Astrocyte of the spinal cord (primary cell): Measurements from ENCODE around the gene MCF2.
"Not testable (repeated sequence)": the region's sequence is repeated elsewhere in the genome, so short reads cannot be mapped to it uniquely, and the experiment has no call there.

Experiments
- DNase-seq: peaks from one replicate; pipeline ENCODE4 v3.0.0; 2011; ENCODE audit warnings: low read depth, low spot score
- H3K4me3 ChIP-seq: 2 replicates; pipeline ENCODE4 v1.5.1; 2011; ENCODE audit warnings: low read depth, mild to moderate bottlenecking, low read length, moderate library complexity
- CTCF ChIP-seq: IDR thresholded peaks from 2 replicates; pipeline ENCODE4 v1.5.1; 2012; ENCODE audit warnings: low read depth, mild to moderate bottlenecking, low read length, inconsistent platforms
- in situ Hi-C: cut with HindIII; loops from 2 replicates; pipeline ENCODE4 v1.10.0; 2017; ENCODE audit warnings: low sequenced_read_pairs

MCF2 gene

GRCh38 chrX:139692506-139692849, 15.5 kb downstream of the MCF2 start:
- H3K4me3 ChIP-seq: peak overlapping the region; percentile 16
- peak; percentile 1 for DNase-seq
- no peak for TF ChIP-seq CTCF

GRCh38 chrX:139691843-139692505, 16.0 kb downstream of the MCF2 start:
- in situ Hi-C loops: no loop called here
- peak; percentile 1 for DNase-seq
- peak overlapping the region; percentile 25 for H3K4me3 ChIP-seq
- no peak for TF ChIP-seq CTCF

More at GRCh38 chrX:139692506-139692849, 15.5 kb downstream of the MCF2 start:
- in situ Hi-C loops: no loop called here

GRCh38 chrX:139691493-139691842, 16.5 kb downstream of the MCF2 start:
- peak overlapping the region; percentile 25 for H3K4me3 ChIP-seq
- peak; percentile 3 for DNase-seq
- TF ChIP-seq CTCF: no peak
- in situ Hi-C loops: no loop called here

GRCh38 chrX:139685175-139685574, 22.8 kb downstream of the MCF2 start:
- in situ Hi-C loops, DNase-seq, H3K4me3 ChIP-seq: not testable (repeated sequence)

- no peak overlapping the region for H3K4me3 ChIP-seq
- TF ChIP-seq CTCF: no peak
- in situ Hi-C loops: no loop called here
- DNase-seq: no peak
Observed at GRCh38 chrX:139680356-139680755, 27.6 kb downstream of the MCF2 start.

- in situ Hi-C loops: no loop called here
- DNase-seq: no peak
- H3K4me3 ChIP-seq: no peak overlapping the region
- no peak for TF ChIP-seq CTCF
Observed at GRCh38 chrX:139647597-139647996, 60.4 kb downstream of the MCF2 start.

GRCh38 chrX:139642241-139642927, 65.6 kb downstream of the MCF2 start:
- DNase-seq: peak; percentile 14
- in situ Hi-C loops: no loop called here
- no peak for TF ChIP-seq CTCF
- H3K4me3 ChIP-seq: peak overlapping the region; percentile 20
